SK-N-SH (cell line): Measurements from ENCODE around the gene C6orf89. TPM values are rescaled to one million over a fixed set of nuclear protein-coding genes. Genes with fewer than 3 reads are reported as not detected.

ENCODE experiments used
- CTCF ChIA-PET: fragments of 300-600, 350-600 bp; formaldehyde crosslinking; extraction: SDS; loops from one replicate; lab custom pipeline; 2021; lab: Yijun Ruan, JAX
- POLR2A ChIA-PET: fragments of 350-600 bp; sonication (Branson Sonifier 250); formaldehyde crosslinking; extraction: SDS; loops from one replicate; lab custom pipeline; 2020; ENCODE audit warnings: antibody characterized with exemption, inconsistent platforms; lab: Yijun Ruan, JAX
- DNase-seq: peaks from one replicate; pipeline ENCODE4 v3.0.0; 2012
- H2AFZ ChIP-seq: fragments of 200-600 bp; sonication (generic); 2 replicates; pipeline ENCODE4 v1.8.1; 2016; ENCODE audit warnings: antibody characterized with exemption, mild to moderate bottlenecking, low read depth
- H3F3A ChIP-seq: fragments of 200-600 bp; sonication (generic); replicated peaks from 2 replicates; pipeline ENCODE3; 2016; ENCODE audit warnings: antibody characterized with exemption, mild to moderate bottlenecking; ENCODE audit not compliant: insufficient read depth
- H3K27ac ChIP-seq, 2 experiments: fragments of 200-500 bp in 1 of 2; fragments of 200-600 bp in 1 of 2; sonication (Bioruptor generic) in 1 of 2; sonication (generic), shearing (Covaris generic) in 1 of 2; 2 replicates each; pipeline versions ENCODE4 v1.5.1 to v1.6.1; 2014 to 2016; ENCODE audit warnings: low read depth in 2 of 2, inconsistent platforms in 1 of 2, low read length in 1 of 2, mild to moderate bottlenecking in 1 of 2, mixed read lengths in 1 of 2
- H3K27me3 ChIP-seq: fragments of 200-600 bp; sonication (generic), shearing (Covaris generic); 2 replicates; pipeline ENCODE4 v1.6.1; 2016; ENCODE audit warnings: mixed run types; ENCODE audit not compliant: insufficient read depth
- H3K36me3 ChIP-seq, 2 experiments: fragments of 200-500 bp in 1 of 2; fragments of 200-600 bp in 1 of 2; sonication (Bioruptor generic) in 1 of 2; sonication (generic) in 1 of 2; replicated peaks in 1 of 2; 2 replicates each; pipeline versions ENCODE3 to v1.5.1; 2014 to 2016; ENCODE audit warnings: low read length in 1 of 2, mild to moderate bottlenecking in 1 of 2; ENCODE audit not compliant: insufficient read depth in 2 of 2, control insufficient read depth in 1 of 2
- H3K4me1 ChIP-seq, 2 experiments: fragments of 200-500 bp in 1 of 2; fragments of 200-600 bp in 1 of 2; sonication (Bioruptor generic) in 1 of 2; sonication (generic), shearing (Covaris generic) in 1 of 2; 2 replicates each; pipeline versions ENCODE4 v1.5.1 to v1.6.1; 2014 to 2016; ENCODE audit warnings: low read depth in 1 of 2, low read length in 1 of 2, mixed run types in 1 of 2; ENCODE audit not compliant: insufficient read depth in 2 of 2, control insufficient read depth in 1 of 2
- H3K4me2 ChIP-seq: fragments of 200-600 bp; sonication (generic), shearing (Covaris generic); 2 replicates; pipeline ENCODE4 v1.6.1; 2017; ENCODE audit warnings: mixed run types
- H3K4me3 ChIP-seq, 2 experiments: fragments of 200-500 bp in 1 of 2; fragments of 200-600 bp in 1 of 2; sonication (Bioruptor generic) in 1 of 2; sonication (generic), shearing (Covaris generic) in 1 of 2; 2 replicates each; pipeline versions ENCODE4 v1.5.1 to v1.8.1; 2014 to 2016; ENCODE audit warnings: low read depth in 2 of 2, inconsistent platforms in 1 of 2, low read length in 1 of 2, mild to moderate bottlenecking in 1 of 2, mixed read lengths in 1 of 2, moderate library complexity in 1 of 2
- H3K79me2 ChIP-seq: fragments of 200-600 bp; sonication (generic); 2 replicates; pipeline ENCODE4 v1.8.1; 2017; ENCODE audit warnings: mild to moderate bottlenecking; ENCODE audit not compliant: insufficient read depth
- H3K9ac ChIP-seq: fragments of 200-600 bp; sonication (generic); 2 replicates; pipeline ENCODE4 v1.6.1; 2017; ENCODE audit warnings: mixed run types
- H3K9me2 ChIP-seq: fragments of 200-600 bp; sonication (generic); 2 replicates; pipeline ENCODE4 v1.6.1; 2017; ENCODE audit warnings: mixed run types
- H3K9me3 ChIP-seq: fragments of 200-600 bp; sonication (generic); 2 replicates; pipeline ENCODE4 v1.6.1; 2017; ENCODE audit warnings: mixed run types, mild to moderate bottlenecking, moderate library complexity
- H4K20me1 ChIP-seq: fragments of 200-600 bp; sonication (generic); 2 replicates; pipeline ENCODE4 v1.6.1; 2017; ENCODE audit warnings: mild to moderate bottlenecking, mixed run types; ENCODE audit not compliant: insufficient read depth
- CHD2 ChIP-seq: fragments of 150-350 bp; IDR thresholded peaks from 2 replicates; pipeline ENCODE4 v1.6.1; 2018; ENCODE audit warnings: low read length; ENCODE audit not compliant: partially characterized antibody
- ELF1 ChIP-seq: IDR thresholded peaks from 2 replicates; pipeline ENCODE4 v1.4.0; 2012
- EZH2phosphoT487 ChIP-seq: fragments of 200-600 bp; sonication (generic); IDR thresholded peaks from 2 replicates; pipeline ENCODE4 v1.6.1; 2017; ENCODE audit warnings: low read depth, mixed run types, mild to moderate bottlenecking, antibody characterized with exemption, moderate library complexity, borderline replicate concordance
- FOXJ3 ChIP-seq: sonication (generic); formaldehyde crosslinking; IDR thresholded peaks from 2 replicates; pipeline ENCODE4 v1.5.1; 2020; ENCODE audit warnings: mild to moderate bottlenecking, missing genetic modification reagents
- GABPA ChIP-seq: IDR thresholded peaks from 2 replicates; pipeline ENCODE4 v1.4.0; 2012; ENCODE audit warnings: low read depth, mild to moderate bottlenecking
- POLR2AphosphoS5 ChIP-seq: IDR thresholded peaks from 2 replicates; pipeline ENCODE4 v1.6.1; 2012; ENCODE audit warnings: low read depth, low read length
- RAD21 ChIP-seq: IDR thresholded peaks from 2 replicates; pipeline ENCODE4 v1.6.1; 2012; ENCODE audit warnings: mild to moderate bottlenecking, low read length
- RCOR1 ChIP-seq: fragments of 150-350 bp; IDR thresholded peaks from 2 replicates; pipeline ENCODE4 v1.6.1; 2017; ENCODE audit warnings: antibody characterized with exemption, low read length
- RFX5 ChIP-seq: IDR thresholded peaks from 2 replicates; pipeline ENCODE4 v1.6.1; 2012; ENCODE audit warnings: mild to moderate bottlenecking, improper control_type of control experiment, low read length
- SIN3A ChIP-seq: IDR thresholded peaks from 2 replicates; pipeline ENCODE4 v1.6.1; 2012; ENCODE audit warnings: low read depth, mild to moderate bottlenecking, low read length, moderate library complexity, borderline replicate concordance
- TAF1 ChIP-seq: IDR thresholded peaks from 2 replicates; pipeline ENCODE4 v1.6.1; 2012; ENCODE audit warnings: low read depth, mild to moderate bottlenecking, low read length, moderate library complexity, borderline replicate concordance
- TCF12 ChIP-seq: IDR thresholded peaks from 2 replicates; pipeline ENCODE4 v1.4.0; 2012
- YY1 ChIP-seq: IDR thresholded peaks from 2 replicates; pipeline ENCODE4 v1.4.0; 2012; ENCODE audit warnings: low read depth, mild to moderate bottlenecking
- WGBS: methylation state at CpG from one replicate; pipeline ENCODE4 v1.1.6; 2017; ENCODE audit warnings: low lambda C conversion rate; 5-methylcytosine and 5-hydroxymethylcytosine counted together
- polyA plus RNA-seq, 3 experiments: library from polyadenylated mRNA; depleted of rRNA; stranded (reverse); fragments of >200 nt; gene quantifications; 2 replicates each; pipeline ENCODE4 v1.2.3, GENCODE V29; 2012
- TF ChIP-seq, protein P1 (sequence below): IDR thresholded peaks from 2 replicates; pipeline ENCODE4 v1.4.0; 2012; ENCODE audit warnings: low read depth, borderline replicate concordance
- TF ChIP-seq, protein P2 (sequence below): IDR thresholded peaks from 2 replicates; pipeline ENCODE4 v1.4.0; 2012; ENCODE audit warnings: low read depth
- TF ChIP-seq, protein P3 (sequence below): fragments of 150-350 bp; IDR thresholded peaks from 2 replicates; pipeline ENCODE4 v1.6.1; 2016; ENCODE audit warnings: mild to moderate bottlenecking, low read depth, low read length

C6orf89 gene
- polyA plus RNA-seq, 1 of the 3 experiments (the other 2 are of a cell fraction): 20.4 TPM

DNA sequence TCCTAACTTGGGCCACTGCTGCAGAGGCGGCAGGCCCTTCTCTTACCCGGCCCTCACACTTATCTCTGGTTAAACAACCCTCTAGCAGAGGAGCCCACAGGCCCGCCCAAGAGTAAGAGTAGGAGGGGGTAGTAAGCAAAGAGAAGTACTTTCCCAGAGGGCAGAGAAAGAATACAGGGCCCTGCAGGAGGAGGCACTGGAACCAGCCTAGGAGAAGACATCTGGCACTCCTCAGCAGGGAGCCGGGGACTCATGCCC, 90.2 kb downstream of the C6orf89 start:
- POLR2A ChIA-PET: no interaction called here
- Histone ChIP-seq H3K9me3 (no peaks in the 10 kb centered on the region), H3K9me2 (no peaks in the 10 kb centered on the region), H3K27me3 (no peaks in the 10 kb centered on the region), H3K9ac (no peak overlapping the region), H2AFZ (no peak overlapping the region), H4K20me1 (peaks cover 43% of the 10 kb centered on the region), H3K4me1 (peaks cover 3 to 4% of the 10 kb centered on the region in 2 experiments; a peak in 1 of 4 replicates), H3K4me2 (no peak overlapping the region), H3K36me3 (peaks cover 51 to 76% of the 10 kb centered on the region in 2 experiments), H3K27ac (no peak overlapping the region), H3K4me3 (no peak overlapping the region), H3K79me2 (peaks cover 22% of the 10 kb centered on the region), H3F3A (no peaks in the 10 kb centered on the region)
- CTCF ChIA-PET: interaction anchor here (1.8 to 7.7 kb wide), 3 partner anchors 43 to 210 kb away, joined by 5 to 46 read pairs (median 8); partner anchors contain the start of gene C6orf89
- TF ChIP-seq RCOR1 (no peak), CHD2 (no peak), SIN3A (no peak), TAF1 (no peak), TCF12 (no peak), RFX5 (no peak), POLR2AphosphoS5 (no peak), ELF1 (no peak), FOXJ3 (CRISPR knock-in tag) (no peak), EZH2phosphoT487 (no peak), YY1 (no peak), GABPA (no peak)
- TF ChIP-seq, protein P1, sequence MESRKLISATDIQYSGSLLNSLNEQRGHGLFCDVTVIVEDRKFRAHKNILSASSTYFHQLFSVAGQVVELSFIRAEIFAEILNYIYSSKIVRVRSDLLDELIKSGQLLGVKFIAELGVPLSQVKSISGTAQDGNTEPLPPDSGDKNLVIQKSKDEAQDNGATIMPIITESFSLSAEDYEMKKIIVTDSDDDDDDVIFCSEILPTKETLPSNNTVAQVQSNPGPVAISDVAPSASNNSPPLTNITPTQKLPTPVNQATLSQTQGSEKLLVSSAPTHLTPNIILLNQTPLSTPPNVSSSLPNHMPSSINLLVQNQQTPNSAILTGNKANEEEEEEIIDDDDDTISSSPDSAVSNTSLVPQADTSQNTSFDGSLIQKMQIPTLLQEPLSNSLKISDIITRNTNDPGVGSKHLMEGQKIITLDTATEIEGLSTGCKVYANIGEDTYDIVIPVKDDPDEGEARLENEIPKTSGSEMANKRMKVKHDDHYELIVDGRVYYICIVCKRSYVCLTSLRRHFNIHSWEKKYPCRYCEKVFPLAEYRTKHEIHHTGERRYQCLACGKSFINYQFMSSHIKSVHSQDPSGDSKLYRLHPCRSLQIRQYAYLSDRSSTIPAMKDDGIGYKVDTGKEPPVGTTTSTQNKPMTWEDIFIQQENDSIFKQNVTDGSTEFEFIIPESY: no peak
- TF ChIP-seq, protein P2, sequence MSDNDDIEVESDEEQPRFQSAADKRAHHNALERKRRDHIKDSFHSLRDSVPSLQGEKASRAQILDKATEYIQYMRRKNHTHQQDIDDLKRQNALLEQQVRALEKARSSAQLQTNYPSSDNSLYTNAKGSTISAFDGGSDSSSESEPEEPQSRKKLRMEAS: no peak
- TF ChIP-seq, protein P3, sequence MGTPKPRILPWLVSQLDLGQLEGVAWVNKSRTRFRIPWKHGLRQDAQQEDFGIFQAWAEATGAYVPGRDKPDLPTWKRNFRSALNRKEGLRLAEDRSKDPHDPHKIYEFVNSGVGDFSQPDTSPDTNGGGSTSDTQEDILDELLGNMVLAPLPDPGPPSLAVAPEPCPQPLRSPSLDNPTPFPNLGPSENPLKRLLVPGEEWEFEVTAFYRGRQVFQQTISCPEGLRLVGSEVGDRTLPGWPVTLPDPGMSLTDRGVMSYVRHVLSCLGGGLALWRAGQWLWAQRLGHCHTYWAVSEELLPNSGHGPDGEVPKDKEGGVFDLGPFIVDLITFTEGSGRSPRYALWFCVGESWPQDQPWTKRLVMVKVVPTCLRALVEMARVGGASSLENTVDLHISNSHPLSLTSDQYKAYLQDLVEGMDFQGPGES: no peak
- 100% methylated on average over 3 of the region's 4 CpGs for WGBS
- no peak for DNase-seq

DNA sequence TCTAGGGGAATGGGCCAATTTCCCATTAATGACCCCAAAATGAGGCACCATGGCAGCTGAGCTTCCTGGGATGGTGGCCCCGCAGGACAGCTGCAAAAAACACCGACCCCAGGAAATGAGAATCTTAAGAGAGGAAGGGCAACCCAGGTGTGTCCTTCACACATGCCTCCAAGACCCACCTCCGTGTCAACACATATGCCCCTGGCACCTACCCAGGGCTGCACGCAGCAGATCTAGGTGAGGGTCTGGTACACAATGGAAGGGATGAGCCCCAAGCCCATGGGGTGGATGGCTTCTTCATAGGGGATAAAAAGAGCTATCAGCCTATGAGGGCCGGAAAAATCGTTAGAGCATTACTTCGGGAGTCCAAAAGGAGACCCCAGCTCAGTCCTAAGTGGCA, 90.8 kb downstream of the C6orf89 start:
- Histone ChIP-seq H3K4me3 (no peak overlapping the region), H3K27me3 (no peaks in the 10 kb centered on the region), H3K9me2 (no peaks in the 10 kb centered on the region), H3K79me2 (peaks cover 28% of the 10 kb centered on the region), H3F3A (no peaks in the 10 kb centered on the region), H2AFZ (no peak overlapping the region), H3K4me1 (peaks cover 3 to 4% of the 10 kb centered on the region in 2 experiments; a peak in 1 of 4 replicates), H4K20me1 (peaks cover 49% of the 10 kb centered on the region), H3K9me3 (no peaks in the 10 kb centered on the region), H3K36me3 (peaks cover 51 to 71% of the 10 kb centered on the region in 2 experiments), H3K4me2 (no peak overlapping the region), H3K9ac (no peak overlapping the region), H3K27ac (no peak overlapping the region)
- no peak for DNase-seq
- POLR2A ChIA-PET: no interaction called here
- TF ChIP-seq RAD21: no peak
- WGBS: 94% methylated on average over 7 of the region's 7 CpGs
- CTCF ChIA-PET: interaction anchor here (1.8 to 7.7 kb wide), 3 partner anchors 42 to 210 kb away, joined by 5 to 46 read pairs (median 8); partner anchors contain the start of gene C6orf89
